Measurements from ENCODE around the gene EARS2. TPM values are rescaled to one million over a fixed set of nuclear protein-coding genes. Genes with fewer than 3 reads are reported as not detected.

The EARS2 gene
- total RNA-seq, 1 donor from 2014 or later: 19.7 TPM

GRCh38 chr16:23476289-23476688, 80.9 kb downstream of the EARS2 start:
- H3K36me3 Mint-ChIP-seq: peaks cover 27% of the 10 kb centered on the region
- no peak for DNase-seq (ENCODE audit: low spot score)
- Histone ChIP-seq H3F3A (ENCODE audit: low read depth) (no peaks in the 10 kb centered on the region), H3K4me2 (no peak overlapping the region), H3K27ac (no peak overlapping the region), H3K36me3 (peaks cover under 1% of the 10 kb centered on the region), H2AFZ (replicated peaks) (no peak overlapping the region), H3K9ac (no peak overlapping the region), H3K27me3 (no peaks in the 10 kb centered on the region), H3K4me3 (no peak overlapping the region), H4K20me1 (ENCODE audit: low read depth) (peaks cover 9% of the 10 kb centered on the region), H3K79me2 (ENCODE audit: low read depth) (no peaks in the 10 kb centered on the region), H3K4me1 (no peaks in the 10 kb centered on the region), H3K9me3 (ENCODE audit: low read depth) (no peaks in the 10 kb centered on the region)
- H3K9me3 Mint-ChIP-seq: no peaks in the 10 kb centered on the region
- H3K27ac Mint-ChIP-seq: no peak overlapping the region
- no peak overlapping the region for H3K4me3 Mint-ChIP-seq
- no peaks in the 10 kb centered on the region for H3K27me3 Mint-ChIP-seq (ENCODE audit: insufficient read depth, low read depth)
- TF ChIP-seq CTCF (IDR thresholded peaks at IDR 0.05) (no peak), EZH2 (IDR thresholded peaks at IDR 0.05) (no peak), EZH2phosphoT487 (IDR thresholded peaks at IDR 0.05) (no peak)
- H3K4me1 Mint-ChIP-seq: no peaks in the 10 kb centered on the region

Other genes with a start within 250 kb of the EARS2 start
- gene COG7, start 104.2 kb downstream of the EARS2 start, total RNA-seq (ENCODE audit: low replicate concordance): 19.1 and 21.6 TPM in 2 replicates
- gene GGA2, start 46.9 kb downstream of the EARS2 start, total RNA-seq (ENCODE audit: low replicate concordance): 139 and 180 TPM in 2 replicates
- 64.9 and 138 TPM in 2 replicates for gene UBFD1, start 377 bp upstream of the EARS2 start, total RNA-seq (ENCODE audit: low replicate concordance)
- 122 and 131 TPM in 2 replicates for gene NDUFAB1, start 39.0 kb upstream of the EARS2 start, total RNA-seq (ENCODE audit: low replicate concordance)
- 11.4 and 23.3 TPM in 2 replicates for gene PALB2, start 84.0 kb upstream of the EARS2 start, total RNA-seq (ENCODE audit: low replicate concordance)
- gene DCTN5, start 84.1 kb upstream of the EARS2 start, total RNA-seq (ENCODE audit: low replicate concordance): 35.7 and 40.3 TPM in 2 replicates
- gene PLK1, start 121.5 kb upstream of the EARS2 start, total RNA-seq (ENCODE audit: low replicate concordance): 93.5 and 105 TPM in 2 replicates
- gene ERN2, start 155.9 kb upstream of the EARS2 start, total RNA-seq (ENCODE audit: low replicate concordance): 1.8 and 3.8 TPM in 2 replicates
- gene CHP2, start 197.7 kb upstream of the EARS2 start, total RNA-seq (ENCODE audit: low replicate concordance): 0.13 and 0.46 TPM in 2 replicates